Left ventricle myocardium inferior (tissue), 1 donor: Measurements from ENCODE around the gene DNAJC11. TPM values are rescaled to one million over a fixed set of nuclear protein-coding genes. Genes with fewer than 3 reads are reported as not detected.
A peak's percentile ranks its signal among the peaks of the same experiment; 100 is the strongest.

Source experiments
- DNase-seq: peaks from one replicate; pipeline ENCODE4 v3.0.0-alpha.2; 2020
- H3K27ac ChIP-seq: fragments of 200-600 bp; replicated peaks from 2 replicates; pipeline ENCODE4 v1.8.0; 2021
- H3K27me3 ChIP-seq: fragments of 200-600 bp; 2 replicates; pipeline ENCODE4 v1.8.0; 2021; ENCODE audit warnings: low read depth
- H3K36me3 ChIP-seq: fragments of 200-600 bp; 2 replicates; pipeline ENCODE4 v1.8.0; 2021
- H3K4me1 ChIP-seq: fragments of 200-600 bp; 2 replicates; pipeline ENCODE4 v1.8.0; 2021
- H3K4me3 ChIP-seq: fragments of 200-600 bp; 2 replicates; pipeline ENCODE4 v1.8.0; 2021; ENCODE audit warnings: mild to moderate bottlenecking, moderate library complexity
- H3K9me3 ChIP-seq: fragments of 200-600 bp; replicated peaks from 2 replicates; pipeline ENCODE4 v1.8.0; 2021
- CTCF ChIP-seq: fragments of 200-600 bp; IDR thresholded peaks from 2 replicates; pipeline ENCODE4 v1.8.0; 2021; ENCODE audit warnings: antibody characterized with exemption, mild to moderate bottlenecking, borderline replicate concordance
- intact Hi-C: fragments of 100-400 bp; cut with micrococcal nuclease; formaldehyde crosslinking; loops from one replicate; pipeline ENCODE4 v1.11.0; 2022
- total RNA-seq: library from RNA; stranded (reverse); fragmentation: NEBNext Ultra II Directional; extraction: Animal tissue kit (Norgen Biotek cat#: 25700); gene quantifications from one replicate; pipeline ENCODE4 v1.2.1, GENCODE V29; 2021
- donor health status: DM: no; HTN: yes; CAD: no; lungs with severe emphysema.

DNAJC11 gene
- total RNA-seq, 1 donor from 2014 or later: 73.6 TPM

GRCh38 chr1:6660415-6661049 lies 41.1 kb downstream of the DNAJC11 start:
- H3K27ac ChIP-seq: no peak overlapping the region
- no peaks in the 10 kb centered on the region for H3K27me3 ChIP-seq
- H3K4me1 ChIP-seq: peaks cover 23% of the 10 kb centered on the region
- no peak for DNase-seq
- no peaks in the 10 kb centered on the region for H3K9me3 ChIP-seq
- H3K4me3 ChIP-seq: no peak overlapping the region
- intact Hi-C loops: no loop called here
- TF ChIP-seq CTCF: no peak
- H3K36me3 ChIP-seq: peaks cover 8% of the 10 kb centered on the region

- H3K36me3 ChIP-seq: peaks cover 6% of the 10 kb centered on the region
- H3K9me3 ChIP-seq: no peaks in the 10 kb centered on the region
- no peak overlapping the region for H3K4me3 ChIP-seq
- no peaks in the 10 kb centered on the region for H3K27me3 ChIP-seq
- intact Hi-C loops: no loop called here
- no peak overlapping the region for H3K27ac ChIP-seq
- no peak for TF ChIP-seq CTCF
- DNase-seq: no peak
- peaks cover 23% of the 10 kb centered on the region for H3K4me1 ChIP-seq
These were observed 43.1 kb downstream of the DNAJC11 start for GRCh38 chr1:6658359-6659060.

DNA sequence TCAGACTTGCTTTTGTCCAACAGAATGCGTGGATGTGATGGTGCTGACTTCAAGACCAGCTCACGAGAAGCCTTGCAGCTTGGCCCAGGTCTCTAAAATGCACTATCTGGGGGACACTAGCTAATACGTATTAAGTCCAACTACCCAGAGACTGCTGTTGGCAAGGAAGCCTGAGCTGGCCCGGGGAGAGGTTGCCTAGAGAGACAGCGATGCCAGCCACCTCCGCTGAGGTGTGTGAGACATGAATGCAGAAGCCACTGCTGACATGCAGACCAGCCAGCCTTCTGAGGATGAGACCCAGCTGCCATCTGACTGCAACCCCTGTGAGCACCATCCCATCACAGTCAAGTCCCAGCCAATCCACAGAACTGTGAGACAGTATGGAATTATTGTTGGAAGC lies 44.5 kb downstream of the DNAJC11 start:
- no peak for TF ChIP-seq CTCF

DNA sequence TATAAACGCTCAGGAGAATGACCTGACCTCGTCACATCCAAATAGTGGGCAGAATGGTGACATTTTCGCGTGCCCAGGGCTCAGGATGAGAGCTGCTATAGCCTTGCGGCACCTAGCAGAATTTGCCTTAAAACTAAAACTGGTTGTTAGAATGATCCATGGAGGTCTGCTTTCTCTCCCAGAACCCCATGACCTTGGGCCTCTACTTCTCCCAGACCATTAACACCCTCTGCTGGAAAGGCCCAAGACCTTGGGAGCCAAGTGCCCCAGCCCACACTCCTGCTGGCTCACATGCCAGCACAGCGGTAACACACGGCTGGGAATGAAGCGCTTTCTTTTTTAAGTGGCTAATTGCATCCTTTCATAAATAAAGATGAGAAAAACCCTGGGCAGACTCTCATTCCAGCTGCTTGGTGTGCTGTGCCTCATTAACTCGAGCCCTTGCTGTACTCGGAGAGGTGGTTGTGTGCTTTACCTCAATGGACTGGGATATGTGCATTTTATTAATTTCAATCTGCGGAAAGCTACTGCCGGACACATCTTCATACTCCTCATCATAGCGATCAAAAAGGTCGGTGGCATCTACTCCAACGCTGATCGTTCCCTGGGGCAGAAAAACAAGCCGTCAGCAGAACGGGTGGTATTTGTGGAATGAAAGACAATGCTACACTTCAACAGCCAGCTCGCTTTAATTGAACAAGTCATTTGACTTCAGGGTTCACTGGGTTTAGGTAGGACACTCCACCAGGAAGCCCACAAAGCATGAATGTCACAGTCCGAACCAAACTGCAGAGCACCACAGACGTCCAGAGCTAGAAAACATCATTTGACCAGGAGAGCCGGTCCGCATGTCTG lies 48.0 kb downstream of the DNAJC11 start:
- DNase-seq: no peak
- H3K4me1 ChIP-seq: peaks cover 16% of the 10 kb centered on the region
- H3K27me3 ChIP-seq: no peaks in the 10 kb centered on the region
- intact Hi-C loops: no loop called here
- no peak overlapping the region for H3K4me3 ChIP-seq
- peaks cover 51% of the 10 kb centered on the region for H3K36me3 ChIP-seq
- H3K27ac ChIP-seq: no peak overlapping the region
- no peaks in the 10 kb centered on the region for H3K9me3 ChIP-seq
- TF ChIP-seq CTCF: no peak

More for the DNA sequence above, 44.5 kb downstream of the DNAJC11 start:
- Histone ChIP-seq H3K4me1 (peaks cover 23% of the 10 kb centered on the region), H3K36me3 (peaks cover 20% of the 10 kb centered on the region), H3K27me3 (no peaks in the 10 kb centered on the region), H3K9me3 (no peaks in the 10 kb centered on the region), H3K27ac (no peak overlapping the region), H3K4me3 (no peak overlapping the region)
- intact Hi-C loops: no loop called here
- peak; percentile 44 for DNase-seq

GRCh38 chr1:6652986-6653385 lies 48.6 kb downstream of the DNAJC11 start:
- intact Hi-C loops: no loop called here
- Histone ChIP-seq H3K27me3 (no peaks in the 10 kb centered on the region), H3K27ac (no peak overlapping the region), H3K9me3 (no peaks in the 10 kb centered on the region), H3K36me3 (peaks cover 55% of the 10 kb centered on the region), H3K4me3 (no peak overlapping the region), H3K4me1 (peaks cover 15% of the 10 kb centered on the region)
- TF ChIP-seq CTCF: no peak
- DNase-seq: no peak
